HG03280 (cell line): ENCODE measurements around the gene OPCML.

Experiments used
- ATAC-seq: cut with Tn5 transposase; IDR thresholded peaks from one replicate; pipeline ENCODE4 v1.9.1; 2021; ENCODE audit warnings: mild to moderate bottlenecking, moderate library complexity; ENCODE audit not compliant: unreplicated experiment

The OPCML gene

DNA sequence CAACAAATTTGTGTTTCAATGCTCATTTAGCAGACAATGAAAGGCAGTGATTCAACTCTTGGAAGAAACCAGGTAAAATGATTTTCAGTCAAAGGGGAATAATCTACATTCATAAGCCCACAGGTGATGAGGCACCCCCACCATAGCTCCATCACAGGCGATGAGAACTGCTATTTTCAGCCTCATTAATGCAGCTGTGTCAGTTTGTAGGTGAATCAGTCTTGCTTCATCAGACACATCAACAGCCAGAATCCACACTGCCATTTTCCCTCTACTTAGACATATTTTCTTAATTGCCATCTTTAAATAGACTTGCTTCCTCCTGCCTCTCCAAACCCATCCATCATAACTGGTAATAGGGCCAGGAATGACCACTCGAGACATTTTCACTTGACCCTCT, 701.0 kb downstream of the OPCML start:
- no peak for ATAC-seq

- ATAC-seq, result no peak
Observed at GRCh38 chr11:132824642-132825041, 707.7 kb downstream of the OPCML start.

GRCh38 chr11:132822276-132822675, 710.0 kb downstream of the OPCML start:
- no peak for ATAC-seq

DNA sequence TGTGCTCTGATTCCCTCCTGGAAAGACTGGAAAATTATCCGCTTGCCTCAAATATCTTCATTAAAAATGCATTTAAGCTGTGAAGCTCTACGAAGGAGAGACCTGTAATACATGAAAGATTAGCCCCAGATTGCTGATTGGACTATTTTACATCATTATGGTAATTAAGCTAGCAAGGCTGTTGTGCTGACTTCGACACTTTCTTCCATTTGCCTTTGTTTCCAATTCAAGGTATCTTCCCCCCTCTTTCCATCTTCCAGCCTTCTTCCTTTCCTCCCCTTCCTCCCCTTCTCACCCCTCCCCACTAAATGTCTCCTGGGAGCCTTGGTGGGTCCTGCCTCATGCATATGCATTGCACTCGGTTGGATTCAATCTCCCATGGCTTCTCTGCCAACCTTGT, 710.8 kb downstream of the OPCML start:
- ATAC-seq, result no peak

DNA sequence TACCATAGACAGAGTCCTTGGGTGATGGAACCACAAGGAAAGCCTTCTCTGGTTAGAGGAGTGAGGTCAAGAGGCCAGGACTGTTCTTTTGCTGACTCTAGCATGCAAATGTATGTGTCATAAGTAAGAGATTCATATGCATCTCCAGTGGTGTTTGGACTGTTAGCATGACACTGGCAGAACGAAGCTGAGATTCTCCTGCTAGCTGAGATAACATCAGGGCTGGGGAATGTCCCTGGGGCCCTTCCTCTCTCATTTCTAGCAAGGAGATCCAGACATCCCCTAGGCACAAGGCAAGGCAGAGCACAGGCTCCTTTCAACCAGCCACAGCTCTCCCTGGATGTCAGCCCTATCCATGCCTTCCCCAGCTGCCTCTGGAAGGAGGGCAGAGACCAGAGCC, 711.3 kb downstream of the OPCML start:
- no peak for ATAC-seq

GRCh38 chr11:132818951-132819350, 713.4 kb downstream of the OPCML start:
- ATAC-seq, result no peak

DNA sequence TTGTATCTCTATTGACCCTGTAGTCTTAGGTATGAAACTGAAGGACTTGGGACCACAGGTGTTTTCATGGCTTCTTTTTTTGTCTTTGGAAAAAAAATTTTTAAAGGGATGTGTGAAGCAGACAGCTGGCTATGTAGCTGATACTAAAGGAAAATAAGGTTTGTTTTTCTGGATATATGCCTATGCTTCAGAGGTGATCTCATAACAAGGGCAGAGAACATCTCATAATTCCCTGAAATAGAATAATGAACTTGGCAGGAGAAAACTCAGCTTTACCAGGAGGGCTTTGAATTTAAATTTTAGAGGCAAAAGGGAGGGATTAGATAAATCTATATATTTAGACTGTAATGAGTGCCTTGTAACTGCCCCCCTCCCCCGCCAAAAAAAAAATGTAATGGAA, 714.9 kb downstream of the OPCML start:
- no peak for ATAC-seq

- ATAC-seq, result no peak
Observed at GRCh38 chr11:132814410-132814809, 717.9 kb downstream of the OPCML start.

DNA sequence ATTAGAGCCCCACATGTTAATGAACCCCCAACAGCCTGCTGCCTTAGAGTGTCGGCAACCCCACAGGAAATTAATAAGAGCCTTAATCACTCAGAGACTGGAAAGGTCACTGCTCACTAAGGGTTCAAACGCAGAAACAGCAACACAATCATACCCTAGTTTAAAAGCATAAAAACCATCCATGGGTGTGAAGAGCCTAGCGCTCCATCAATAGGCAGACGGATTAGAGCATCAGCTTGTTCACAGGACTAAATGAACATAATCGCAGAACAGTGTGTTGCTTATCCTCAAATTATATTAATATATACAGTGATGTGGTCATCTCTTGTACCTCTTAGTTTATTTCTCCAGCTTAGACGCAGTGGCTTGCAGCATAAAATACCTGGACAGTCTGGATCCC, 720.7 kb downstream of the OPCML start:
- ATAC-seq, result no peak

DNA sequence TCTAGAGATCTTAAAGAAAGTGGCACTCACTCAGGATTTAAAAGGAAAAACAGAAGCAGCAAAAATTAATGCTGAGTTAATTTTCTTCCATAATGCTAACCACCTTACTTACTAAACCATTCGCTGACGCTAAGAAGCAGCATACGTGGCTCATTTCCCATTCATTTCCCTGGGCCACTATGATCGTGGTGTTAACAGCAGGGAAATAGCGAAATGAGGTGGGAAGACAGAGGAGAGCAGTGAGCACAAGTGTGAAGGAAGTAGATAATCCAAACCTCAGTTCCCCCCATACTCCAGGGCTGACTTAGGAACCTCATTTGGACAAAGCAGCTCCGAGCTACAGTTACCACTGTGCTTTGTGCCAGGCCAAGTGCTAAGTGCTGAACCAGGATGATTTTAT, 723.2 kb downstream of the OPCML start:
- no peak for ATAC-seq

DNA sequence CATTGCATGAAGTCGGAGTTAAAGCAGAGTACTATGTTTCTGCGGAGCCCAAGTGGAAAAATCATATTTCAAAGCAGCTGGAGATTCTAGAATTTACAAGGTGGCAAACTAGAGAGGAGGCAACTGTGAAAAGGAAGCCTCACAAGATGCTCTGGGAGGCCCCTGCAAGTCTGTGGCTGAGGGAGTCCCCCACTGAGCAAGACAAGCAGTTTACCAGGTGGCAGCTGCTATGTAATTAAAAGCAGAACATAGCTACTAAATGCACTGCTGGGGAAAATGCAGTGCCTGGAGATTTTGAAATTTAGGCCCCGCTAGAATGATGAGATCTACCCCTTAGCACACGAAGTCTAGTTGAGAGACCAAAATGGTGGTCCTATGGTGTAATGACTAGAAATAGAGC, 728.0 kb downstream of the OPCML start:
- no peak for ATAC-seq

DNA sequence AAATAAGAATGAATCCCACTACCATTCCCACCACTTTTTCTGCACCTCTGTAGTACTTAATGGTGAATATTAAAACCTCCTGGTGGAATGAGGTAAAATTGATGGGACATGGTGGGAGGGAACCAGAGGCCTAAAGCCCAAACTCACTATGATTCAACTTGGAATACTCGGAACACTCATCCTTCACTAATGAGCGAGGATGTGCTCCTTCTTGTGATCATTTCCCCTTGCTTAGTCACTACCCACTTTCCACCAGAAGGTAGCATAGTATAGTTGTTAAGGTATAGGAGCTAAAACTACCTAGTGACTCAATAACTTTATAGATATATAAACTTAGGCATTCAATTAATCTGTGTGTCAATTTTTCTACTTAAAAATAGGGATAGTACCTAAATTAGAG, 728.9 kb downstream of the OPCML start:
- no peak for ATAC-seq

GRCh38 chr11:132802947-132803346, 729.4 kb downstream of the OPCML start:
- ATAC-seq, result no peak

DNA sequence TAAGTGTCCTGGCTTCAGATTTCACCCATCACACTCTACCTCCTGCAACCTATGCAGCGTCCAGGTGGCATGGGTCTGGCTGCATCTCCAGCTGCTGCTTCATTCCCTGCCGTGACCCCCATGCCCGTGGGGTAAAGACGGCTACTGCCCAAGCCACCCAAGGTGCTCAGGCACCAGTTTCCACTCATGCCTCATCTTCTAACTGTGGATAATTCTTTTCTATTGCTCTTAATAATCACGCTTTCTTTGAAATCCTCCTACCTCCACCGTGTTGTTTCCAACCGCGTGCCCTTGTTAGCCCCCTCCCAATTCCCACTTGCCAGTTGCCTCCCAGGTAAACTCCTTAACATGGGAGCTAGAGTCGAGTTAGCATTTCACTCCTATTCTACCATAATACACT, 738.5 kb downstream of the OPCML start:
- no peak for ATAC-seq

GRCh38 chr11:132792341-132793140, 739.8 kb downstream of the OPCML start:
- ATAC-seq, result no peak

GRCh38 chr11:132790971-132791370, 741.3 kb downstream of the OPCML start:
- ATAC-seq, result no peak

DNA sequence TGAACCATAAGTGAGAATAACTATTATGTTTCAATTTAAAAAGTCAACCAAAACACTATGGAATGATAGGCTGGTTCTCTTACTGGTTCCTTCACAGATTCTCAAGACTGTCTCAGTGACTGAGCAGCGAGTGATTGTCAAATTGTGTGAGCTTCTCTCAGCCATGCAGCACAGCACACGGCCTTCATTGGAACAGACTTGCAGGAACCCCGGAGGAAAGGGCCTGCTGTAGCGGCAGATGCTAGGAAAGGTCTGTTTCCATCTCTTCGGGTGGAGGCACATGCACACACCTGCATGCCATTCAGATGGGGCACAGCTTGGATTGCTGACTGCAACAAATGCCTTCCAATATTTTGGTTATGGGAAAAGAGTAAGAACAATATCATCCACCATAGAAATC, 741.8 kb downstream of the OPCML start:
- no peak for ATAC-seq

DNA sequence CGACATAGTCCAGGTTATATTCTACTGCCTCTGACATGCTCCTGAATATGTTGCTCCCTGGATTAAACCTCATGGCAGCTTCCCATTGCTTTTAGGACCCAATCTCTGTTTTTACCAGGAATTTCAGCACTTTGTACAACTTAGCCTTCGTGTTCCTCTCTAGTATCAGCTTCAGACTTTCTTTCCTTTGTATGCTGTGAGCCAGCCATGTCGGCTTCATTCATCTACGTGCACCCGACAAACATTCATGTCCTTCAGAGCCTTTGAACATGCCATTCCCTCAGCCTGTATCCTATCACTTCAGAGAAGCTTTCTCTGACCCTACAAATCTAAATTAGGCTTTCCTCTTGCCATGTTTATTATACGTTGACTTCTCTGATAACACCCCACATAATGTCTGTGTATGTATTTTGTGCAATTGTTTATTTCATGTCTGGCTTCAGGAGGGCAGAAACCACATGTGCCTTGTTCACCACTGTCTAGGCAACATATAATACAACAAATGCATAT, 743.4 kb downstream of the OPCML start:
- ATAC-seq, result no peak

DNA sequence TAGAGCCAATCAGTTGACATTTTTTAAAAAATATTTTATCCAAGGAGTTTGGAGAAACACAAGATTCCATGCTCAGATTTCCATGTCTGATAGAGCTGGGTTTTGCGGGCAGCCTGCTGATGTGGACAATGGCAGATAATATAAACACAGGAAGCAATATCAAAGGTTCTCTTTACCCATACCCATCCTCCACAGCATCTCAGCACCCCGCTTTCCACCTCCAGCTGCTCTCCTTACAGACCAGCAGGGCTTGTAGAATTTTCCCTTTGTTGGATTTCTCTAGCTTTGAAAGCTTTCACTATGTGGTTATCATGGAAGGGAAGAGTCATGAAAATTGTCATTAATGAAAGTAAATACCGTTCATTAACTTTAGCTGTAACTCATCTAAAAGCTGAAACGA, 746.4 kb downstream of the OPCML start:
- no peak for ATAC-seq

DNA sequence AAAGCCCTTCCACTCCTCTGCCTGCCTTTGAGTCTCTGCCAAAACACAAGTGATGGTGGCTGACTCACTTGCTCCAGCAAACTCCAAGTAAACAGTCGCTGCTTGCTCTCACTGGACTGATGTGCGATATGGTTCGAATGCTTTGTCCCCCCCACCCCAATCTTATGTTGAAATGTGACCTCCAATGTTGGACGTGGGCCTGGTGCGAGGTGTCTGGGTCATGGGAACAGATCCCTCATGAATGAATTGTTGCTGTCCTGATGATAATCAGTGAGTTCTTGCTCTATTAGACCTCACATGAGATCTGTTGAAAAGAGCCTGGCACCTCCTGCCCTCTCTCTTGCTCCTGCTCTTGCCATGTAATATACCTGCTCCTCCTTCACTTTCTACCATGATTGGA, 747.9 kb downstream of the OPCML start:
- no peak for ATAC-seq

GRCh38 chr11:132782102-132782501, 750.2 kb downstream of the OPCML start:
- ATAC-seq, result no peak

DNA sequence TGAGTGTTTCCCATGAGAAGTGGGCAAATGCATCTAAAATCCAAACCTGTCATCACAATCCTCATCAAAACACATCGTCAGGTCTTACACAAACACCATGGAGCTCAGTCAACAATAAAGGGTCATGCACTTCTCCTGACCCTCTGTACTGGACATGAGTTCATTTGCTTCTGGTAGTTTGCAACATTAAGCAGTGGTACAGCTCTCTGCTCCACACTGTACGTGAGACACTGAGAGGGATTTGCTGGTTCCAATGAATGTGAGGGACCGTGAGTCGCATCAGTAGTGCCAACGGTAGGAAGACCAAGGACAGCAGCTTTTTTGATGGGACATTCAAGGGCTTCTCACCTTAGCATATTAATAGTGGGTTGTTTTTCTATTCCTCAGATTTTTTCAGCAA, 752.3 kb downstream of the OPCML start:
- no peak for ATAC-seq

DNA sequence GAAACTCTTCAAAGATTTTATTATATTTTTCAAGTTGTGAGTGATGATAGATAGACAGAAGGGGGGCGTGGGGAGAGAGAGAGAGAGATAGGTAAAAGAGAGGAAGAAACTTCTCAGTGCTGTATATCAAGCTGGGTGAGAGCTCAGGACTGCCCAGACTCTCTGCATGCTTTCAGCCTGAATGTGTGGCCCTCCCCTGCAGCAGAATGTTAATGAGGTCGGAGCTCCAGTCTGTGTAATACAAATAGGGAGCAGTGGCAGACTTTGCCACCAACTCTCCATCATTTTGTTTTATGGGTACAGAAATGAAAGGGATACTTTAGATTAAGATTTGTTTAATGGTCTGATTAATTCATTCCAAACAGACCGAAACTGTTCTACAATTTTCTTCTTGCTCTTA, 752.8 kb downstream of the OPCML start:
- ATAC-seq, result no peak
